Heart right ventricle (tissue), 16 donors: ENCODE measurements around the gene NT5DC4. TPM values are rescaled to one million over a fixed set of nuclear protein-coding genes. Genes with fewer than 3 reads are reported as not detected.

Source experiments
- ATAC-seq, 8 donors: fragments of 200-7000 bp; cut with Tn5 transposase; one replicate each; pipeline ENCODE4 v1.9.1; 2020; ENCODE audit warnings: mild to moderate bottlenecking in 8 of 8, moderate library complexity in 8 of 8, moderate number of reproducible peaks in 1 of 8
- DNase-seq, 2 donors: peaks; one replicate each; pipeline ENCODE4 v3.0.0-alpha.2; 2020
- H3K27ac ChIP-seq, 10 donors: fragments of 200-600 bp; sonication (generic) in 2 of 10; one replicate each; pipeline versions ENCODE4 v1.5.0 to v1.8.0; 2020 to 2022; ENCODE audit warnings: mild to moderate bottlenecking in 3 of 10
- H3K27me3 ChIP-seq, 7 donors: fragments of 200-600 bp; one replicate each; pipeline ENCODE4 v1.8.0; 2021 to 2022; ENCODE audit warnings: mild to moderate bottlenecking in 2 of 7
- H3K36me3 ChIP-seq, 9 donors: fragments of 200-600 bp; sonication (generic) in 1 of 9; one replicate each; pipeline versions ENCODE4 v1.5.0 to v1.8.0; 2020 to 2022; ENCODE audit warnings: mild to moderate bottlenecking in 2 of 9
- H3K4me1 ChIP-seq, 9 donors: fragments of 200-600 bp; sonication (generic) in 1 of 9; one replicate each; pipeline versions ENCODE4 v1.5.0 to v1.8.0; 2020 to 2022; ENCODE audit warnings: mild to moderate bottlenecking in 4 of 9
- H3K4me3 ChIP-seq, 10 donors: fragments of 200-600 bp; sonication (generic) in 2 of 10; one replicate each; pipeline versions ENCODE4 v1.5.0 to v1.8.0; 2020 to 2022; ENCODE audit warnings: mild to moderate bottlenecking in 7 of 10, moderate library complexity in 2 of 10
- H3K9me3 ChIP-seq, 11 donors: fragments of 200-600 bp in 10 of 11; sonication (generic) in 2 of 11; one replicate each; pipeline versions ENCODE4 v1.5.0 to v1.8.0; 2013 to 2022; ENCODE audit warnings: mild to moderate bottlenecking in 2 of 11, control low read depth in 1 of 11, moderate library complexity in 1 of 11
- CTCF ChIP-seq, 9 donors: fragments of 200-600 bp; sonication (generic) in 2 of 9; IDR thresholded peaks; one replicate each; pipeline versions ENCODE4 v1.5.0 to v1.8.0; 2021 to 2022; ENCODE audit warnings: antibody characterized with exemption in 9 of 9, mild to moderate bottlenecking in 5 of 9, moderate library complexity in 1 of 9
- WGBS, 2 donors: extraction: QIAGEN DNeasy Blood & Tissue Kit; methylation state at CpG; one replicate each; pipeline ENCODE4 v1.1.7; 2013; ENCODE audit warnings: inconsistent platforms in 1 of 2; 5-methylcytosine and 5-hydroxymethylcytosine counted together
- intact Hi-C, 10 donors: fragments of 100-400 bp; cut with DNase I; formaldehyde crosslinking; loops; one replicate each; pipeline versions ENCODE4 v1.11.1 to v1.14.2; 2022
- polyA plus RNA-seq, 2 donors: library from polyadenylated mRNA; stranded (reverse); fragments of 200-250 nt; gene quantifications; one replicate each; pipeline ENCODE4 v1.2.3, GENCODE V29; 2013
- total RNA-seq, 10 donors: library from RNA; stranded (reverse); fragmentation: NEBNext Ultra II Directional in 3 of 10; extraction: Animal tissue kit (Norgen Biotek cat#: 25700) in 3 of 10; gene quantifications; one replicate each; pipeline versions ENCODE4 v1.2.1 to v1.2.4, GENCODE V29; 2021 to 2023
- donor health status: Arrhythmogenic right ventricular cardiomyopathy.
- donor health status: ischemic (EF 13 %, LVEDD 7.1; RV severe dilation, severe dysfunction).
- donor health status: healthy with polysubstance abuse.
- donor health status: DM: no; HTN: yes; CAD: no.
- donor health status: DM: no; HTN: no; CAD: no.
- donor health status: ischemic (EF 25% LVEDD 6.9; RV normal size, moderate dysfunction).
- donor health status: ischemic (EF 25% LVEDD 5.7; RV mildly dilated, moderate dysfunction).
- donor health status: healthy.
- donor health status: DM: yes; HTN: yes; CAD: no.
- donor health status: Ischemic cardiomyopathy.
- donor health status: ischemic (EF 35%, LVEDD 5.7; RV mildly dilated, moderate dysfunction).
- donor health status: nonischemic (EF 11% LVEDD 7.7; RV severe dilation, severe dysfunction).
- donor health status: DM: yes; HTN: yes; CAD: no.
- donor health status: PGD.
- donor health status: ischemic (EF 29% LVEDD 5.4; RV normal size, mild dysfunction).
- donor health status: nonischemic (EF 23%, LVEDD 6.1; RV moderate dilation, normal function).

Gene NT5DC4
- total and polyA plus RNA-seq, 12 donors = 0.35 TPM; not detected in 11

- 98 to 99% methylated on average over 3 of the region's 3 CpGs for WGBS, 2 donors
- no peak for TF ChIP-seq CTCF (IDR thresholded peaks at IDR 0.05)
- H3K4me1 ChIP-seq = no peaks in the 10 kb centered on the region
- intact Hi-C loops = no loop called here
- DNase-seq (no peak), ATAC-seq (no peak)
- H3K36me3 ChIP-seq = peaks cover 0 to 34% (median 0%) of the 10 kb centered on the region in 9 donors
- no peak overlapping the region for H3K27ac ChIP-seq
- no peaks in the 10 kb centered on the region for H3K9me3 ChIP-seq
- H3K4me3 ChIP-seq = no peak overlapping the region
- peaks cover 0 to 5% (median 0%) of the 10 kb centered on the region in 7 donors for H3K27me3 ChIP-seq
Measured at GRCh38 chr2:112756207-112756606, 35.4 kb downstream of the NT5DC4 start.

- Histone ChIP-seq H3K27ac (no peak overlapping the region), H3K36me3 (peaks cover 0 to 34% (median 0%) of the 10 kb centered on the region in 9 donors), H3K9me3 (no peaks in the 10 kb centered on the region), H3K4me1 (no peaks in the 10 kb centered on the region), H3K4me3 (no peak overlapping the region), H3K27me3 (peaks cover 0 to 5% (median 0%) of the 10 kb centered on the region in 7 donors)
- intact Hi-C loops = no loop called here
- ATAC-seq (no peak), DNase-seq (no peak)
- TF ChIP-seq CTCF (IDR thresholded peaks at IDR 0.05) = no peak
- 95 to 97% methylated on average over 3 of the region's 3 CpGs for WGBS, 2 donors
Measured at GRCh38 chr2:112757265-112757664, 36.4 kb downstream of the NT5DC4 start.

DNA sequence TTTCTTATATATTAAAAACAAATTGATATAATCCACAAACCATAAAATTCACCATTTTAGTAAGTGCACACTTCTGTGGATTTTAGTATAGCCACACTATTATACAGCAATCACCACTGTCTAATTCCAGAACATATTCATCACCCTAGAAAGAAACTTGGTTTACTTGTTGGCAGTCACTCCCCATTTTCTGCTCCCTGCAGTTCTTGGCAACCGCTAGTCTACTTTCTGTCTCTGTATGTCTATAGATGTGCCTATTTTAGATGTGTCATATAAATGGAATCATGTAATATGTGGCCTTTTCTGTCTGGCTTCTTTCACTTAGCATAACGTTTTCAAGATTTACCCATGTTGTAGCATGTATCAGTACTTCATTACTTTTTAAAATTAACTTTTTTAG is 37.9 kb downstream of the NT5DC4 start:
- 61 to 77% methylated on average over 2 of the region's 2 CpGs for WGBS, 2 donors

GRCh38 chr2:112760149-112760548 is 39.3 kb downstream of the NT5DC4 start:
- Histone ChIP-seq H3K27me3 (no peaks in the 10 kb centered on the region), H3K36me3 (peaks cover 0 to 26% (median 0%) of the 10 kb centered on the region in 9 donors), H3K27ac (no peak overlapping the region), H3K9me3 (no peaks in the 10 kb centered on the region), H3K4me3 (no peak overlapping the region), H3K4me1 (peaks cover 0 to 18% (median 8%) of the 10 kb centered on the region in 9 donors)
- intact Hi-C loops = loop anchor here in 1 of 10 donors (5.0 kb wide), 1 partner anchor 127 kb away; no protein-coding TSS in a partner anchor
- WGBS, 2 donors = 88 to 97% methylated on average over 1 of the region's 1 CpG
- no peak for DNase-seq
- no peak for TF ChIP-seq CTCF (IDR thresholded peaks at IDR 0.05)
- no peak for ATAC-seq

More for the DNA sequence above, 37.9 kb downstream of the NT5DC4 start:
- Histone ChIP-seq H3K27ac (no peak overlapping the region), H3K27me3 (peaks cover 0 to 4% (median 0%) of the 10 kb centered on the region in 7 donors), H3K4me3 (no peak overlapping the region), H3K36me3 (peaks cover 0 to 34% (median 0%) of the 10 kb centered on the region in 9 donors), H3K9me3 (no peaks in the 10 kb centered on the region), H3K4me1 (peaks cover 0 to 9% (median 0%) of the 10 kb centered on the region in 9 donors)
- DNase-seq (no peak), ATAC-seq (no peak)
- no peak for TF ChIP-seq CTCF (IDR thresholded peaks at IDR 0.05)
- intact Hi-C loops = no loop called here
